Measurements from ENCODE around the gene CLDN9.

- TF ChIP-seq CTCF (IDR thresholded peaks at IDR 0.05; ENCODE audit: low read length) = no peak
- TF ChIP-seq EZH2 (optimal IDR thresholded peaks at IDR 0.05; ENCODE audit: low read depth, low read length) = no peak
Observed at GRCh38 chr16:3017344-3017743, 4.6 kb downstream of the CLDN9 start.

All from MM.1S (cell line).